CD8-positive, alpha-beta memory T cell (primary cell): ENCODE results near the gene MSX2. TPM values are rescaled to one million over a fixed set of nuclear protein-coding genes. Genes with fewer than 3 reads are reported as not detected.

Experiments used
- CTCF ChIA-PET: fragments of 350-600 bp; sonication (Branson Sonifier 250); formaldehyde crosslinking; loops from one replicate; lab custom pipeline; 2021; ENCODE audit warnings: antibody characterized with exemption; lab: Charles Lee
- POLR2A ChIA-PET: fragments of 350-600 bp; sonication (Branson Sonifier 250); formaldehyde crosslinking; loops from one replicate; lab custom pipeline; 2021; ENCODE audit warnings: antibody characterized with exemption; lab: Charles Lee
- DNase-seq, 5 donors: peaks; one replicate each; pipeline versions ENCODE4 v3.0.0 to v3.0.0-alpha.2; 2020 to 2022; ENCODE audit warnings: mixed read lengths in 1 of 5
- H3K27ac ChIP-seq: one replicate; pipeline ENCODE4 v1.7.0; 2013; ENCODE audit warnings: low read depth, mild to moderate bottlenecking, low read length, moderate library complexity
- H3K27me3 ChIP-seq: 2 replicates; pipeline ENCODE4 v1.7.0; 2013; ENCODE audit warnings: low read length, mild to moderate bottlenecking; ENCODE audit not compliant: insufficient read depth, poor library complexity, severe bottlenecking
- H3K36me3 ChIP-seq: 2 replicates; pipeline ENCODE4 v1.7.0; 2013; ENCODE audit warnings: mild to moderate bottlenecking, low read length, moderate library complexity; ENCODE audit not compliant: insufficient read depth
- H3K4me1 ChIP-seq: 2 replicates; pipeline ENCODE4 v1.7.0; 2013; ENCODE audit warnings: mild to moderate bottlenecking, low read length, moderate library complexity; ENCODE audit not compliant: insufficient read depth
- H3K4me3 ChIP-seq: 2 replicates; pipeline ENCODE4 v1.7.0; 2013; ENCODE audit warnings: mild to moderate bottlenecking, low read length
- H3K9me3 ChIP-seq: 2 replicates; pipeline ENCODE4 v1.7.0; 2013; ENCODE audit warnings: mild to moderate bottlenecking, low read length
- H3K27ac Mint-ChIP-seq, 8 donors: one replicate each; pipeline ENCODE4 v1.8.0; 2020 to 2021; ENCODE audit warnings: mixed read lengths in 8 of 8, mild to moderate bottlenecking in 6 of 8, inconsistent platforms in 3 of 8, moderate library complexity in 3 of 8
- H3K27me3 Mint-ChIP-seq, 2 donors: one replicate each; pipeline ENCODE4 v1.8.0; 2020 to 2021; ENCODE audit warnings: mixed read lengths in 2 of 2, mild to moderate bottlenecking in 1 of 2, moderate library complexity in 1 of 2
- H3K36me3 Mint-ChIP-seq, 3 donors: one replicate each; pipeline ENCODE4 v1.8.0; 2020 to 2021; ENCODE audit warnings: mixed read lengths in 3 of 3, inconsistent platforms in 1 of 3, mild to moderate bottlenecking in 1 of 3
- H3K4me1 Mint-ChIP-seq, 3 donors: one replicate each; pipeline ENCODE4 v1.8.0; 2020 to 2021; ENCODE audit warnings: mixed read lengths in 3 of 3, inconsistent platforms in 1 of 3, mild to moderate bottlenecking in 1 of 3
- H3K4me3 Mint-ChIP-seq, 7 donors: one replicate each; pipeline ENCODE4 v1.8.0; 2020 to 2021; ENCODE audit warnings: mixed read lengths in 7 of 7, mild to moderate bottlenecking in 6 of 7, moderate library complexity in 4 of 7, inconsistent platforms in 2 of 7
- H3K9me3 Mint-ChIP-seq, 5 donors: one replicate each; pipeline ENCODE4 v1.8.0; 2020 to 2022; ENCODE audit warnings: mixed read lengths in 5 of 5, mild to moderate bottlenecking in 3 of 5, moderate library complexity in 2 of 5, inconsistent platforms in 1 of 5
- polyA plus RNA-seq: library from polyadenylated mRNA; unstranded; fragments of 300-500 nt; fragmentation: Illumina TruSeq; gene quantifications from one replicate; pipeline ENCODE4 v1.2.3, GENCODE V29; 2021
- total RNA-seq, 2 experiments: library from RNA; stranded (reverse); gene quantifications; one replicate each; pipeline ENCODE4 v1.2.3, GENCODE V29; 2021

Gene MSX2
- total and polyA plus RNA-seq, 3 experiments from 2014 or later: not detected

DNA sequence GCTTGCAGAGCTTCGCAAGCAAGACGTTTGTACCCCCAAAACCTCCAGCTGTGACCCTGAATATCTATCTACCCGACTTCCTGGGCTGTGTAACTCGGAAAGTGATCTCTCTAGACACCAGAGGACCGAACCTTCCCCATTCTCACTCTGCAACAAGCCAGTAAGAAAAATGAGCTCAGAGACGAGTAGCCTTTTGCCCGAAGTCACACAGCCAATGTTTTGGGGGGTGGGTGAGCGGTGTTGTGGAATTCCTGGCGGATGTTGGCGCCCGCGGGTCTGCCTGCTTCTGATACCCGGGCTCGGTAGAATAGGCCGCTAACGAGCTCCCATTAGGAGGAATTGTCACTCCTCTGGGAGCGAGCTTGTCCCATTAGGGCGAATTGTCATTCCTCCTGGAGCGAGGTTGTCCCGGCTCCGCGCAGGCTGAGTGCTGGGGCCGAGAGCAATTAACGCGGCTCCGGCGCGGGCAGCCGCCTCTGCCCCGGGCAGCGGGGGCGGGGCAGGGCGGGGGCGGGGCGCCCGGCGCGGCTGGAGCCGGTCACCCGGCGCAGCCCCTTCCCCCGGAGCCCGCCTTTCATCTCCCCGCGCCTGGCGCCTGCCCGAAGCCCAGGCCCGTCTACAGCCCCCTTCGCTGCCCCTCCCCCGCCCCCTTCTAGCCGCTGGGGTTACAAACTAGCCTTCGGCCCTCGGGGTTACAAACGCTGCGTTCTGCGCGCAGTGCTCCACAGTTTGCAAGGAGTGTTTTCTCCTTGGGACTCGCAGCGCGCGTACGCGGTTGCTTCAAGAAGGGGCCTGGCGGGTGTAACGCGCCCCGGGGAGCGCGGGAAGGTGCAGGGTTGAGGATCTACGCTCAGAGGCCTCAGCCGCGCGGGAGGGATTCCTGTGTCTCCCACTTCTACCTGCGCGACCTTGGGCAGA, 3.5 kb upstream of the MSX2 start:
- H3K27ac Mint-ChIP-seq: no peak overlapping the region
- peaks cover 0 to 16% (median 9%) of the 10 kb centered on the region in 5 donors for H3K9me3 Mint-ChIP-seq
- POLR2A ChIA-PET: no interaction called here
- peak overlapping the region in 1 of 7 donors; percentile 44 for H3K4me3 Mint-ChIP-seq
- H3K4me3 ChIP-seq: no peak overlapping the region
- H3K27me3 Mint-ChIP-seq: peaks cover 69 to 83% of the 10 kb centered on the region in 2 donors
- H3K4me1 ChIP-seq: no peaks in the 10 kb centered on the region
- H3K27ac ChIP-seq: no peak overlapping the region
- CTCF ChIA-PET: no interaction called here
- H3K27me3 ChIP-seq: peaks cover 31% of the 10 kb centered on the region
- H3K4me1 Mint-ChIP-seq: peaks cover 5 to 16% (median 13%) of the 10 kb centered on the region in 3 donors
- H3K36me3 ChIP-seq: no peaks in the 10 kb centered on the region
- DNase-seq: no peak
- no peaks in the 10 kb centered on the region for H3K9me3 ChIP-seq
- H3K36me3 Mint-ChIP-seq: no peaks in the 10 kb centered on the region

DNA sequence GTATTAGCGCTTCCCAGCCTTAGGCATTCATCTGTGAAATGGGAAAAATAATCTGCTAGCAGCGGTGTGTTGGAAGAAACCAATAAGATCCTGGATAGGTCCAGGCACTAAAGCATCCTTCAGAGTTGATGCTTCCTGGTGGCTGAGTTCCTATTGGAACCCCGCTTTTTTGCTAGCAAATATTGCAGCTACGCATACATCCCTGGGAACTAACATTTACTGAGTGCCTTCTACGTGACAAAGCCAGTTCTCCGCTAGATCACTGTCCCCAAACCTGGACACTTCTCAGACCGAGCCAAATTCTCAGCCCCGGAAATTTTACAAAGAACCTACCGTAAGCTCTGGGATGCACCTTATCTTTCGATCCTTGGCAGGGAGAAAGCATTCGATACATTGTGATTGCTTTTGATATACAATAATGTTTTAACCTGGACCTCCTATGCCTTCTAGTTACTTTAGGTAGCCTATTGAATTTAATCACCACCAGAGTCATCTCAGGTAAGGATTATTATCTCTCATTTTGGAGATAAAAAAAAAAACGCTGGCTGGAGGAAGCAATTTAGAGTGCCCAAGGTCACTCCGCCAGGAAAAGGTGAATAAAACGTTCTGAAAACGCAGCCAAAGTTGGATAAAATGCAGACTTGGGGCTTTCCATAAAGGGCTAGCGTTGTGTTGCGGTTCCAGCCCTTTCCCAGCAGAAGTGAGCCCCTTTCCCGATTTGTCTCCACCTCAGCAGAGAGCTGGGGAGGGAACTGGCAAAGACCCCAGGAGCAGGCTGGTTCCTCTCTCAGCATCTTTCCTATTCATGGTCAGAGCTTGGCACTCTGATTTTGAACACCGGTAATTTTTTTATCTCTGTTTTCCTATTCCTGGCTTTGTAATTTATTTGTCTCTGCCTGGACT, 2.6 kb upstream of the MSX2 start:
- H3K27me3 ChIP-seq: peaks cover 40% of the 10 kb centered on the region

DNA sequence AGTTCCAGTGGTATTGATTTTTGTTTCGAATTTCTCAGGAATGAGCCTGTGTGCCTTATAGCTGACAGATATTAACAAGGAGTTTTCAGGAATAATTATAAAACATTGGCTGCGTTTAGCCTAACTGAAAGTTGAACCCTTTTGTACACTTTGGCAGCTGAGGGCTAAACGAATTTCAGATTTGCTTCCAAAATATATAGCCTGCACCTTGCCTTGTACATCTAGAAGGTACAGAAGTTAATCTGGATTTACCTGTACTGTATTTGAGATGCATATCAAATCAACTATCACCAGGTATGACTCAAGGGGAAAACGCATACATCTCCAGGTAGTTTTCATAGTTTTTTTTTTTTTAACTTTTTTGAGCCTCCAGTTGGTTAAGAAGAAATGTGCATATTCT, 1.9 kb upstream of the MSX2 start:
- H3K9me3 ChIP-seq: no peaks in the 10 kb centered on the region
- Mint-ChIP-seq H3K4me3 (no peak overlapping the region), H3K27me3 (peaks cover 75 to 86% of the 10 kb centered on the region in 2 donors), H3K9me3 (peaks cover 0 to 20% (median 10%) of the 10 kb centered on the region in 5 donors), H3K27ac (no peak overlapping the region), H3K4me1 (peaks cover 5 to 17% (median 13%) of the 10 kb centered on the region in 3 donors), H3K36me3 (no peaks in the 10 kb centered on the region)
- CTCF ChIA-PET: no interaction called here
- no peak overlapping the region for H3K27ac ChIP-seq
- H3K27me3 ChIP-seq: peaks cover 40% of the 10 kb centered on the region
- no peaks in the 10 kb centered on the region for H3K4me1 ChIP-seq
- no peaks in the 10 kb centered on the region for H3K36me3 ChIP-seq
- DNase-seq: no peak
- H3K4me3 ChIP-seq: no peak overlapping the region
- POLR2A ChIA-PET: no interaction called here

More for the DNA sequence above, 2.6 kb upstream of the MSX2 start:
- peaks cover 5 to 17% (median 13%) of the 10 kb centered on the region in 3 donors for H3K4me1 Mint-ChIP-seq
- Histone ChIP-seq H3K9me3 (no peaks in the 10 kb centered on the region), H3K27ac (no peak overlapping the region), H3K36me3 (no peaks in the 10 kb centered on the region), H3K4me3 (no peak overlapping the region), H3K4me1 (no peaks in the 10 kb centered on the region)
- no peak for DNase-seq
- ChIA-PET POLR2A (no interaction called here), CTCF (no interaction called here)
- H3K27ac Mint-ChIP-seq: peak overlapping the region in 2 of 8 donors; percentile 19 to 32
- H3K4me3 Mint-ChIP-seq: no peak overlapping the region
- no peaks in the 10 kb centered on the region for H3K36me3 Mint-ChIP-seq
- H3K9me3 Mint-ChIP-seq: peaks cover 0 to 20% (median 10%) of the 10 kb centered on the region in 5 donors
- peaks cover 70 to 84% of the 10 kb centered on the region in 2 donors for H3K27me3 Mint-ChIP-seq

DNA sequence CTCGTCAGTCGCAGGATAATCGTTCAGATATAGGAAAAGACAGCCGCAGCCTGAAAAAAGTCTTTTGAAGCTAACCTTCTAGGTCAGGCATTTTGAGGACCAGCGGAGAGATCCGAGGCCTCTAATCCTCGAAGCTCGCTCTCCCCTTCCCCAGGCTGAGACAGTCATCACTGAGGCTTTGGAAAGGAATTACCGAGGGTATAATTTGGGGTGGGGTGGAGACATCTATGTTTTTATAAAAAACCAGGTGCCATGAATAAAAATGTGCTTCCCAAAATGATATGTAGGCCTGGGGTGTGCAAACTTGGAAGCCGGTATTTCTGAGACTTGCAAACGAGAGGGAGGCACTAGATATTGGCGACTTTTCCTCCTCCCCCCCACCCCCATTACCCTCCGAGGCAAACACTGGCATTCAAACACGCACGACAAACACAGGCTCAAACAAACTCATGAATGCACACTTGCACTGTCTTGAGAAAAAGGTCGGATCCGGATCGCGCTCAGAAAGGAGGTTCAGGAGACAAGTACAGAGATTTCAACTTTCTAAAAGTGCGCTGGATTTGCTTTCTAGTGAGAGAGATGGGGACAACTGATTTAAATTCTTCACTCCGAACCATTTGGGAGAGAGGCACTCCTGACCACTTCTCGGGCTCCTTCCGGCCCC, 935 bp upstream of the MSX2 start:
- peaks cover 5 to 17% (median 13%) of the 10 kb centered on the region in 3 donors for H3K4me1 Mint-ChIP-seq
- H3K9me3 Mint-ChIP-seq: peaks cover 0 to 20% (median 11%) of the 10 kb centered on the region in 5 donors
- Histone ChIP-seq H3K36me3 (no peaks in the 10 kb centered on the region), H3K27me3 (peaks cover 32% of the 10 kb centered on the region), H3K27ac (no peak overlapping the region), H3K9me3 (no peaks in the 10 kb centered on the region), H3K4me1 (no peaks in the 10 kb centered on the region), H3K4me3 (no peak overlapping the region)
- H3K36me3 Mint-ChIP-seq: no peaks in the 10 kb centered on the region
- H3K4me3 Mint-ChIP-seq: peak overlapping the region in 5 of 7 donors; percentile 6 to 71 (median 43)
- no peak for DNase-seq
- POLR2A ChIA-PET: no interaction called here
- CTCF ChIA-PET: no interaction called here
- no peak overlapping the region for H3K27ac Mint-ChIP-seq
- peaks cover 77 to 90% of the 10 kb centered on the region in 2 donors for H3K27me3 Mint-ChIP-seq

DNA sequence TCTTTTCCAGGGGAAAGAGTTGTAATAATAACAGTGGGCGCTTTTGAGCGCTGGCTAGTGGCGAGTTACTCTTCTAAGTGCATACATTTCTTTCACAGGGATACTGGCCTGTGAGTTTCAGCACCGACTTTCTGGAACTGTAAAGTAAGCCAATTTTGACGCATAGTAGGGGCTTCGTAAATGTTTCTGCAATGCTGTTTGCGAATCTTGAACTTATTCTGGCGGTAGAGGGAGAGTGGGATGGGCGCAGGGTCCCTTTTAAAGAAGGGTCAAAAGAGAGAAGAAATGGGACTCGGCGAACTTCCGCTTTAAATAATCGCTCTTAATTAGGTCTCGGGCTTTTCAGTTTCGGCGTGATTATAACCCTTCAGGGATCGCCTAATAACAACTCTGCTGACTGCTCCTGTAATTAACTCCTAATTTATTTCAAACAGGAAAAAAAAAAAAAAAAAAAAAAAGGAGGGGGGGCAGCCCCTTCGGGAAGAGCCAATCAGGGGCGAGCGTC, 351 bp upstream of the MSX2 start:
- Histone ChIP-seq H3K9me3 (no peaks in the 10 kb centered on the region), H3K27me3 (peaks cover 28% of the 10 kb centered on the region), H3K36me3 (no peaks in the 10 kb centered on the region), H3K4me3 (no peak overlapping the region), H3K27ac (no peak overlapping the region), H3K4me1 (no peaks in the 10 kb centered on the region)
- H3K4me1 Mint-ChIP-seq: peaks cover 5 to 17% (median 13%) of the 10 kb centered on the region in 3 donors
- peaks cover 0 to 18% (median 9%) of the 10 kb centered on the region in 5 donors for H3K9me3 Mint-ChIP-seq
- H3K27me3 Mint-ChIP-seq: peaks cover 77 to 89% of the 10 kb centered on the region in 2 donors
- POLR2A ChIA-PET: no interaction called here
- no peak for DNase-seq
- no peak overlapping the region for H3K27ac Mint-ChIP-seq
- H3K4me3 Mint-ChIP-seq: peak overlapping the region in 5 of 7 donors; percentile 25 to 71 (median 59)
- CTCF ChIA-PET: no interaction called here
- no peaks in the 10 kb centered on the region for H3K36me3 Mint-ChIP-seq

DNA sequence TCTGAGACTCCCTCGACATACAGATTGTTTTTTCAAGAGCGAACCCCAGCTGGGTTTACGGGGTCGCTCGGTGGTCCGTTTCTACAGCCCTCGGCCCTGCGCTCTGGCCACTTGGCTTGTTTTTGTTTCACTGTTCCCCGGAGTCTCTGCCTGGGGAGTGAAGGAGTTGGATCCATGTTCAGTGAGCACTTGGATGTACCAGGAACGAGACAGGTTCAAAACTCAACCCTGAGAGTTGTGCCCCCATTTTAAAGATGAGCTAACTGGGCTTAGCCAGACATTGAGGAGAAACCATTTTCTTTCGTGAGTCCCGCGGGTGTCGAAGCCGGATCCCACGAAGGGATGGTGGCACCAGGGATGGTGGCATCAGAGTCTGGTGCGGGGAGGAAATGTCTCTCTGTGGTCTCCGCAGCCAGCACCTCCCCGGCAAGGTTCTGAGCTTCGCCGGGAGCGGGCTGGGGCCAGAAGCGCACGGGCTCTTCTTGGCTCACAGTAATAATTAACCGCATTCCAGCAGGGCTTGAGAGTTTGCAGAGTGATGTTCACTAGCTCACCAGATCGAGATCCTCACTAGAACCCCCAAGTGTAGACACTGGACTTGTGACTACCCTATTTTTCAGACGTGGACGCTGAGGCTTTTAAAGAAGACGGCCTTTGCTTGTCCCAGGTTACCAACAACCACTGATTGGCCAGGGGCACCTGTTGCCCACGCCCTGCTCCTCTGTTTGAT, 1.0 kb downstream of the MSX2 start:
- Mint-ChIP-seq H3K9me3 (peaks cover 0 to 13% (median 12%) of the 10 kb centered on the region in 5 donors), H3K27ac (no peak overlapping the region), H3K4me1 (peaks cover 5 to 16% (median 11%) of the 10 kb centered on the region in 3 donors), H3K36me3 (no peaks in the 10 kb centered on the region), H3K27me3 (peaks cover 72 to 88% of the 10 kb centered on the region in 2 donors), H3K4me3 (peak overlapping the region in 2 of 7 donors; percentile 13 to 17)
- Histone ChIP-seq H3K4me3 (no peak overlapping the region), H3K4me1 (no peaks in the 10 kb centered on the region), H3K9me3 (no peaks in the 10 kb centered on the region), H3K36me3 (no peaks in the 10 kb centered on the region), H3K27ac (no peak overlapping the region), H3K27me3 (peaks cover 28% of the 10 kb centered on the region)
- no peak for DNase-seq
- ChIA-PET CTCF (no interaction called here), POLR2A (no interaction called here)

DNA sequence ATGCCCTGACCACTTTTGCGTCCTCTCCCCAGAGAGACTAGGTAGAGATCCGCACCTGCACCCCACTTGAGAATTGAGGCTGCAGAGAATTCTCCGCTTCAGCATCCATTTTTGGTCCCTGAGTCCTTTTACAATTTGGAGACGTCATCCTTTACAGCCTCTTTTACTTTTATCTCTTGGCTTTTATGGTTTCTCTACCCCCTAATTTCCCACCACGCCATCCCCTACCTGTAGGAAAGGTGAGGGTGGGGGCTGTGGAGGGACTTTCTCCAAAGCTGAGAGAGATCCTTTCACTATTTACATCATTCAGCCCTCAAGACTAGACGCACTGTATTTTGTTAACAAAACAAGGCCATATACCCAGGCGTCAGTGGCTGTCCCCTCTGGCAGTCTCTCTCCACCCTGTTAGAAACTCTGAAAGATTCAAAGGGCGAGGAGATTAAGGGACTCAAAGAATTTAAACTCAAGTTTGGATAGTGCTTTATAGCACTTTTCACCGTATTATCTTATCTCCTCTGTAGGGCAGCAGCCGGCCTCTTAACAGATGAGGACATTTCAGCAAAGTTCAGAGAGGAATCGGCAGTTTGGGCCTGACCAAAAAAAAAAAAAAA, 1.7 kb downstream of the MSX2 start:
- POLR2A ChIA-PET: no interaction called here
- H3K27me3 ChIP-seq: peaks cover 28% of the 10 kb centered on the region
- Mint-ChIP-seq H3K36me3 (no peaks in the 10 kb centered on the region), H3K4me3 (peak overlapping the region in 1 of 7 donors; percentile 13), H3K4me1 (peaks cover 5 to 14% (median 9%) of the 10 kb centered on the region in 3 donors), H3K9me3 (peaks cover 0 to 13% (median 10%) of the 10 kb centered on the region in 5 donors), H3K27ac (no peak overlapping the region), H3K27me3 (peaks cover 77 to 90% of the 10 kb centered on the region in 2 donors)
- no peaks in the 10 kb centered on the region for H3K4me1 ChIP-seq
- no peak overlapping the region for H3K4me3 ChIP-seq
- CTCF ChIA-PET: no interaction called here
- no peaks in the 10 kb centered on the region for H3K36me3 ChIP-seq
- no peak overlapping the region for H3K27ac ChIP-seq
- H3K9me3 ChIP-seq: no peaks in the 10 kb centered on the region
- DNase-seq: no peak
